Measurements from ENCODE around the gene ARHGEF40.

The ARHGEF40 gene

DNA sequence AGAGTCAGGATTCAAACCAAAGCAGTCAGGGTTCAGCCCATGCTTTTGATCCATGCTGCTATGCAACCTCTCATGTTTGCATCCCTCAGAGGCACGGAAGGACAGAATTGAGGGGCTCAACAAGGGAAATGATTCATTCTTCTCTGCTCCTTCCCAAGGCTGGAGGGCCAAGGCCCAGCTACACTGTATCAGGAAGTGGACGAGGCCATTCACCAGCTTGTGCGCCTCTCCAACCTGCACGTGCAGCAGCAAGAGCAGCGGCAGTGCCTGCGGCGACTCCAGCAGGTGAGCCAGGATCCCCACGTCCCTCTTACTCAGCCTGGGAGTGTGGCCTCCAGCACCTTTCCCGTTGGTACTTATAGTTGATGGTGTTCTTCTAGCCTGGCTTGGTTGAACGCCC is 8.6 kb downstream of the ARHGEF40 start:
- Histone ChIP-seq H3K27ac (ENCODE audit: low read length) (no peak overlapping the region), H3K27me3 (ENCODE audit: control insufficient read depth, insufficient read depth, low read length) (no peaks in the 10 kb centered on the region), H3K36me3 (ENCODE audit: control insufficient read depth, low read depth, low read length) (peaks cover 91% of the 10 kb centered on the region), H3K9me3 (ENCODE audit: control insufficient read depth, low read depth, low read length) (no peaks in the 10 kb centered on the region), H3K4me1 (ENCODE audit: control insufficient read depth, low read depth, low read length) (no peaks in the 10 kb centered on the region), H3K9ac (ENCODE audit: low read length) (no peak overlapping the region), H3K4me3 (ENCODE audit: low read length) (no peak overlapping the region)

DNA sequence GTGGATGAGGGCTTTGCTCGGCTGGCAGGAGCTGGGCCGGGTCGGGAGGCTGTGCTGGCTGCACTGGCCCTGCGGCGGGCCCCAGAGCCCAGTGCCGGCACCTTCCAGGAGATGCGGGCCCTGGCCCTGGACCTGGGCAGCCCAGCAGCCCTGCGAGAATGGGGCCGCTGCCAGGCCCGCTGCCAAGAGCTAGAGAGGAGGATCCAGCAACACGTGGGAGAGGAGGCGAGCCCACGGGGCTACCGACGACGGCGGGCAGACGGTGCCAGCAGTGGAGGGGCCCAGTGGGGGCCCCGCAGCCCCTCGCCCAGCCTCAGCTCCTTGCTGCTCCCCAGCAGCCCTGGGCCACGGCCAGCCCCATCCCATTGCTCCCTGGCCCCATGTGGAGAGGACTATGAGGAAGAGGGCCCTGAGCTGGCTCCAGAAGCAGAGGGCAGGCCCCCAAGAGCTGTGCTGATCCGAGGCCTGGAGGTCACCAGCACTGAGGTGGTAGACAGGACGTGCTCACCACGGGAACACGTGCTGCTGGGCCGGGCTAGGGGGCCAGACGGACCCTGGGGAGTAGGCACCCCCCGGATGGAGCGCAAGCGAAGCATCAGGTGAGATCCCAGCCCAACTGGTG is 11.5 kb downstream of the ARHGEF40 start:
- H3K4me1 ChIP-seq (ENCODE audit: control insufficient read depth, low read depth, low read length), result no peaks in the 10 kb centered on the region
- H3K9ac ChIP-seq (ENCODE audit: low read length), result no peak overlapping the region
- H3K27ac ChIP-seq (ENCODE audit: low read length), result no peak overlapping the region
- no peaks in the 10 kb centered on the region for H3K27me3 ChIP-seq (ENCODE audit: control insufficient read depth, insufficient read depth, low read length)
- no peak overlapping the region for H3K4me3 ChIP-seq (ENCODE audit: low read length)
- no peaks in the 10 kb centered on the region for H3K9me3 ChIP-seq (ENCODE audit: control insufficient read depth, low read depth, low read length)
- H3K36me3 ChIP-seq (ENCODE audit: control insufficient read depth, low read depth, low read length), result peaks cover 93% of the 10 kb centered on the region

DNA sequence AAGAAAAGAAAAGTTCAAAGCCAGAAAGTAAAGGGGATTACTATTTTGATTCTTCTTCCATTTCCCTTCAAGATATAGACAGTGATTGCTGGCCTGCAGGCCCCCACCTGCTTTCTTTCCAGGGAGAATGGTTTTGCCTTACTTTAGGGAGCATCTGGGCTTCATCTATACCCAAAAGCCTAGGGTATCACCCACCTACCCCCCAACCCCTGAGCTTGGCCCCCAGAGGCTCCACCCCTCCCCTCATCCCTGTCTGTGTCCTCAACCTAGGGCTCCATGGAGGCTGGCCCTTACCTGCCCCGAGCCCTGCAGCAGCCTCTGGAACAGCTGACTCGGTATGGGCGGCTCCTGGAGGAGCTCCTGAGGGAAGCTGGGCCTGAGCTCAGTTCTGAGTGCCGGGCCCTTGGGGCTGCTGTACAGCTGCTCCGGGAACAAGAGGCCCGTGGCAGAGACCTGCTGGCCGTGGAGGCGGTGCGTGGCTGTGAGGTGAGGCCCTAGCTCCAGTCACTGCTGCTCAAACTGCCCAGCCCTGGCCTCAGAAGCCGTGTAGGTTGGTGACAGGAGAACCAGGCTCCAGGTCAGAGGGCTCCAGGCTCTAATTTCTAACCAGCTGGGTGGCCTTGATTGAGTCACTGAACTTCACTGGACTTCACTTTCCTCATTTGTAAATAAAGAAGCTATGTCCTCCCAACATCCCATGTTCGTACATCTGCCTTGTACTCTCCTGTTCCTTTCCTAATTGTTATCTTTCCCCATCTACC is 13.6 kb downstream of the ARHGEF40 start:
- H3K9ac ChIP-seq (ENCODE audit: low read length), result no peak overlapping the region
- no peaks in the 10 kb centered on the region for H3K27me3 ChIP-seq (ENCODE audit: control insufficient read depth, insufficient read depth, low read length)
- no peak overlapping the region for H3K4me3 ChIP-seq (ENCODE audit: low read length)
- H3K36me3 ChIP-seq (ENCODE audit: control insufficient read depth, low read depth, low read length), result peaks cover 88% of the 10 kb centered on the region
- no peak overlapping the region for H3K27ac ChIP-seq (ENCODE audit: low read length)
- H3K4me1 ChIP-seq (ENCODE audit: control insufficient read depth, low read depth, low read length), result peaks cover 4% of the 10 kb centered on the region
- H3K9me3 ChIP-seq (ENCODE audit: control insufficient read depth, low read depth, low read length), result no peaks in the 10 kb centered on the region

- Histone ChIP-seq H3K27me3 (ENCODE audit: control insufficient read depth, insufficient read depth, low read length) (no peaks in the 10 kb centered on the region), H3K4me3 (ENCODE audit: low read length) (no peak overlapping the region), H3K36me3 (ENCODE audit: control insufficient read depth, low read depth, low read length) (peaks cover 87% of the 10 kb centered on the region), H3K27ac (ENCODE audit: low read length) (no peak overlapping the region), H3K9ac (ENCODE audit: low read length) (no peak overlapping the region), H3K4me1 (ENCODE audit: control insufficient read depth, low read depth, low read length) (peaks cover 4% of the 10 kb centered on the region), H3K9me3 (ENCODE audit: control insufficient read depth, low read depth, low read length) (no peaks in the 10 kb centered on the region)
Measured at GRCh38 chr14:21084396-21084795, 14.3 kb downstream of the ARHGEF40 start.

GRCh38 chr14:21084998-21085853 is 15.1 kb downstream of the ARHGEF40 start:
- no peaks in the 10 kb centered on the region for H3K9me3 ChIP-seq (ENCODE audit: control insufficient read depth, low read depth, low read length)
- H3K27ac ChIP-seq (ENCODE audit: low read length), result no peak overlapping the region
- H3K4me3 ChIP-seq (ENCODE audit: low read length), result no peak overlapping the region
- H3K4me1 ChIP-seq (ENCODE audit: control insufficient read depth, low read depth, low read length), result peaks cover 4% of the 10 kb centered on the region
- no peaks in the 10 kb centered on the region for H3K27me3 ChIP-seq (ENCODE audit: control insufficient read depth, insufficient read depth, low read length)
- H3K9ac ChIP-seq (ENCODE audit: low read length), result no peak overlapping the region
- peaks cover 86% of the 10 kb centered on the region for H3K36me3 ChIP-seq (ENCODE audit: control insufficient read depth, low read depth, low read length)

- Histone ChIP-seq H3K36me3 (ENCODE audit: control insufficient read depth, low read depth, low read length) (peaks cover 81% of the 10 kb centered on the region), H3K27ac (ENCODE audit: low read length) (peak overlapping the region; percentile 9), H3K27me3 (ENCODE audit: control insufficient read depth, insufficient read depth, low read length) (no peaks in the 10 kb centered on the region), H3K9ac (ENCODE audit: low read length) (peak overlapping the region; percentile 21), H3K9me3 (ENCODE audit: control insufficient read depth, low read depth, low read length) (no peaks in the 10 kb centered on the region), H3K4me1 (ENCODE audit: control insufficient read depth, low read depth, low read length) (peaks cover 4% of the 10 kb centered on the region), H3K4me3 (ENCODE audit: low read length) (no peak overlapping the region)
Measured at GRCh38 chr14:21086908-21087293, 16.8 kb downstream of the ARHGEF40 start.

DNA sequence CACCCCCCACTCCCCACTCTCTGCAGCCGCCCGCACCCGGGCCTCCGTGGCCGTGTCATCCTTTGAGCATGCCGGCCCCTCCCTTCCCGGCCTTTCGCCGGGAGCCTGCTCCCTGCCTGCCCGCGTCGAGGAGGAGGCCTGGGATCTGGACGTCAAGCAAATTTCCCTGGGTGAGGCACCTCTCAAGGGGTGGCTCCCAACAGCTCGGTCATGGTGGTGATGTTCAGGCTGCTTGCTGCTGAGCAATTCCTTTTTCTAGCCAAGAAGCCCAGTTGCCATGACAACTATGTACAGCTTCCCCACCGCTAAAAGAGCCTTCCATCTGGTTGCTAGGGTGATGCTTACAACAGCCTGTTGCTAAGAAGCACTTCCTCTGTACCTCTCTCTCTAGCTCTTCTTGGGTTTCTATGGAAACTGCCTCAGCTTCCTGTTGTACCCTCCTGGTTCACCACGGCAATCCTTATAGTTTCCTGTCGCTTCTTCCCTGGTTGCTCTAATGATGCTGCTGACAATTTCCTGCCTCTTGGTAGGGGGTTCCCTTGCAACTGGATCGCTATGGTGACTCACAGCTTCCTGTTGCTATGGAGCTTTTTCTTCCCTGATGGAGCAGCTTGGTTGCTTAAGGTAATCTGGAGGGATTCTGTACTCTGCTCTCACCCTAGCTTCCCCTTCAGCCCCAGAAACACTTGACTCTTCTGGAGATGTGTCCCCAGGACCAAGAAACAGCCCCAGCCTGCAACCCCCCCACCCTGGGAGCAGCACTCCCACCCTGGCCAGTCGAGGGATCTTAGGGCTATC is 17.4 kb downstream of the ARHGEF40 start:
- Histone ChIP-seq H3K36me3 (ENCODE audit: control insufficient read depth, low read depth, low read length) (peaks cover 75% of the 10 kb centered on the region), H3K4me1 (ENCODE audit: control insufficient read depth, low read depth, low read length) (peaks cover 4% of the 10 kb centered on the region), H3K9ac (ENCODE audit: low read length) (peak overlapping the region; percentile 41), H3K9me3 (ENCODE audit: control insufficient read depth, low read depth, low read length) (no peaks in the 10 kb centered on the region), H3K27ac (ENCODE audit: low read length) (peak overlapping the region; percentile 57), H3K4me3 (ENCODE audit: low read length) (no peak overlapping the region), H3K27me3 (ENCODE audit: control insufficient read depth, insufficient read depth, low read length) (no peaks in the 10 kb centered on the region)

- no peak overlapping the region for H3K9ac ChIP-seq (ENCODE audit: low read length)
- H3K36me3 ChIP-seq (ENCODE audit: control insufficient read depth, low read depth, low read length), result peaks cover 70% of the 10 kb centered on the region
Measured at GRCh38 chr14:21088687-21089086, 18.6 kb downstream of the ARHGEF40 start.

GRCh38 chr14:21089271-21089670 is 19.2 kb downstream of the ARHGEF40 start:
- peak overlapping the region; percentile 17 for H3K27ac ChIP-seq (ENCODE audit: low read length)
- no peak overlapping the region for H3K9ac ChIP-seq (ENCODE audit: low read length)
- H3K4me1 ChIP-seq (ENCODE audit: control insufficient read depth, low read depth, low read length), result peaks cover 18% of the 10 kb centered on the region
- peaks cover 65% of the 10 kb centered on the region for H3K36me3 ChIP-seq (ENCODE audit: control insufficient read depth, low read depth, low read length)
- no peaks in the 10 kb centered on the region for H3K9me3 ChIP-seq (ENCODE audit: control insufficient read depth, low read depth, low read length)
- no peaks in the 10 kb centered on the region for H3K27me3 ChIP-seq (ENCODE audit: control insufficient read depth, insufficient read depth, low read length)
- H3K4me3 ChIP-seq (ENCODE audit: low read length), result no peak overlapping the region

More at GRCh38 chr14:21088687-21089086, 18.6 kb downstream of the ARHGEF40 start:
- Histone ChIP-seq H3K4me3 (ENCODE audit: low read length) (no peak overlapping the region), H3K9me3 (ENCODE audit: control insufficient read depth, low read depth, low read length) (no peaks in the 10 kb centered on the region), H3K4me1 (ENCODE audit: control insufficient read depth, low read depth, low read length) (peaks cover 16% of the 10 kb centered on the region), H3K27ac (ENCODE audit: low read length) (no peak overlapping the region), H3K27me3 (ENCODE audit: control insufficient read depth, insufficient read depth, low read length) (no peaks in the 10 kb centered on the region)

DNA sequence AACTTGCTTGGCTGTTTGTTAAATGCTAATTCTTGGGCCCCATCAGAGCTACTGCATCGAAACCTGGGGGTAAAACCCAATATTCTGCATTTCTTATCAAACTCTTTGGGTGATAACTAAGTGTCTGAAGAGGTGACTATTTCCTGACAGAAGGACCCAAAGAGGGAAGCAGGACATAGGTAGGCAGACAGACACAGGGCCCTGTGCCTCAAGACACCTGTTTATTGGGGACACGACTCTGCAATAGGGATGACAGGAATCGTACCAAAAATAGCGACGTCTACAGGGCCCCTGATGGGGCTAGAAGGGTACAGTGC is 19.7 kb downstream of the ARHGEF40 start:
- no peaks in the 10 kb centered on the region for H3K27me3 ChIP-seq (ENCODE audit: control insufficient read depth, insufficient read depth, low read length)
- H3K4me3 ChIP-seq (ENCODE audit: low read length), result no peak overlapping the region
- H3K27ac ChIP-seq (ENCODE audit: low read length), result no peak overlapping the region
- H3K4me1 ChIP-seq (ENCODE audit: control insufficient read depth, low read depth, low read length), result peaks cover 20% of the 10 kb centered on the region
- H3K36me3 ChIP-seq (ENCODE audit: control insufficient read depth, low read depth, low read length), result peaks cover 59% of the 10 kb centered on the region
- no peak overlapping the region for H3K9ac ChIP-seq (ENCODE audit: low read length)
- no peaks in the 10 kb centered on the region for H3K9me3 ChIP-seq (ENCODE audit: control insufficient read depth, low read depth, low read length)

All from iPS-18a (cell line).